ENCODE results near the gene CLIC1.

The CLIC1 gene

GRCh38 chr6:31768363-31769257 lies 32.3 kb upstream of the CLIC1 start:
- DNase-seq (ENCODE audit: low read depth in 1 of 2, low spot score in 1 of 2), result no peak

DNA sequence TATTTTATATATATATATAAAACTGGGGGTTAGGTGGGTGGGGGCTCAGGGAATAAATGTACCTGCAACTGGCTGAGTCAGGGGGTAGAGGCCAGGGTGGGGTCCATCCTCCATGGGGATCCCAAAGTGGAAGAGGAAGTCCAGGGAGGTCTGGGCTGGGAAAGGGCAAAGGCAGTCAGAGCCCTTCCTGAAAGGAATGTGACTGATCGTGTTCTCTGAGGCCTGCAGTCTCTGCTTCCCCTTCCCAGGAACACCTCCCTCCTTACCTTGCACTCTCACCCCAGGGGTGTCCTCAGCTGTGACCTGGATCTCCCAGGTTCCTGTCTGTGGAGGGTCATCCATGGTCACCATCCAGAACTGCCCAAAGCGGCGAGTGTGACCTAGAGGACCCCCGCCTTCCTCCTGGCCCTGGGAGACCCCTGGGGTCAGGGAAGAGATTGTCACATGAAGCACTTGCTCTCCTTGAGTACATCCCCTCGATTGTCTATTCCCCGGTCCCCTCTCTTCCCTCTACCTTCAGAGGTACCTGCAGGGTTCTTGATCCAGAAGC lies 30.8 kb upstream of the CLIC1 start:
- DNase-seq (ENCODE audit: low read depth in 1 of 2, low spot score in 1 of 2), result no peak

DNA sequence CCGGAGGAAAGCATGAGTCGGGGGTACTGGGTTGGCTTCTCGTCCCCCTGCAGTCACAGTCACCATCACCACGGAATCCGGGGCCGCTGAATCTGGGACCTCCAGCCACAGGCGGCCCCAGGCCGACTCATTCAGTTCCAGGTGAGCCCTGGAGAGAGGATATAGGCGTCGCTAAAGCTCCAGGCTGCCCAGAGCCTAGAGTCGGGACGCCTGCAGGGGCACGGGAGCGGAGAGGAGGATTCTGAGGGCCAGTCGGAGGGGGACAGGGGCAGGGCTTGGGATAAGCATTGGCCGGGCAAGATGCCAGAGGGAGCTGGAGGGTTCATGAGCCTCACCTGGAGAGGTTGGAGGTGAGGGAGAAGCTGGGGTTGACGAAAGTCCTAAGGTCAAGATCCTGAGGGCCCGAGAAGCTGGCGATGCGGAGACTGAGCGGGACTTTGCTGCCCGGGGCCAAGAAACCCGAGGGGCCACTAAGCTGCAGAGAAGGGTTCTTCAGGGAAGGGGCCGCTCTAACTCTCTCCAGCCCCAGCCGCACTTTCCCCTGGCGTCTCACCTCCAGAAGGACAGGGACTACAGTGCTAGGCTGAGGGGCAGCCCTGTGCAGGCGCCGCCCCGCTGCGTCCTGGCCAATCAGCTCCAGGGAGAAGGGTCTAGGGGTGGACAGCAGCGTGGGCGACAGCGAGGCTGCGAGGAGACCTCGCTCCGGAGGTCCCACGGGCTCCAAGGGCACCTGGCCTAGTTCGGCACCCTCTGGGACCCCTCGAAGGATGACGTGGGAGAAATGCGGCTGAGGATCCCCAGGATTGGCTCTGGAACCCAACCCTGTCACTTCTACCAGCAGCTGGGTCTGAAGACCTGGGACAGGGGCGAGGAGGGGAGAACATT lies 29.8 kb upstream of the CLIC1 start:
- DNase-seq (ENCODE audit: low read depth in 1 of 2, low spot score in 1 of 2), result no peak

GRCh38 chr6:31765559-31765909 lies 29.2 kb upstream of the CLIC1 start:
- no peak for DNase-seq (ENCODE audit: low read depth in 1 of 2, low spot score in 1 of 2)

DNA sequence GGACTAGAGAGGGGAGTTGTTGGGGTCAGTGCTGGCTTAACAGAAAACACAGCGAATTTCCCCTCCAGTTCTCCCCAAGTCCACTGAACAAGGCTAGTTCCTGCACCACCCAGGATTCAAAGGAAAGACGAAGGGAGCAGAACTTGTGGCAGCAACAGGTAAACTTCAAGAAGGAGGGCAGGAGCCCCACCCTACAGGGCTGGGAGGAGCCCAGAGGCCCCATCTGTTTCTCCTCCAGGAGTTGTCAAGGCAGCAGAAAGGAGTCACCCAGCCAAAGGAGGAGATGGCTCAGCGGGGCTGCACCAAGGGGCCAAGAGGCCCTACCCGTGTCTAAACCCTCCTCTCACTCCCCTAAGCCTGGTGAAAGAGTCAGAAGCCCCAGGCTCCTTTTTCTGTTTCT lies 27.9 kb upstream of the CLIC1 start:
- DNase-seq (ENCODE audit: low read depth in 1 of 2, low spot score in 1 of 2), result no peak

DNA sequence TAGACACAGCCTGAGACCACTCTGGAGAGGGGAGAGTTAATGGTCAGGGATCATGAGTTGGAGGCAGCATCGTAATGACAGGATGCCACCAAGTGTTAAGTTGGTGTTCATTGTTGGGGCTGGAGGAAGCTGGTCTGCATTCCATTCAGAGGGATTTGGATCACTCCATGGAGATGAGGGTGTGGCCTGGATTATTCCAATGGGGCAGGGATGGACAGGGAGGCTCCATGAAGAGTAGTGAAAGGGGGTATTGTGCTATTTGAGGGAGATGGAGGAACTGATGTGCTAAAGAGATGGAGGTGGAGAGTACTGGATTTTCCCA lies 27.2 kb upstream of the CLIC1 start:
- no peak for DNase-seq (ENCODE audit: low read depth in 1 of 2, low spot score in 1 of 2)

DNA sequence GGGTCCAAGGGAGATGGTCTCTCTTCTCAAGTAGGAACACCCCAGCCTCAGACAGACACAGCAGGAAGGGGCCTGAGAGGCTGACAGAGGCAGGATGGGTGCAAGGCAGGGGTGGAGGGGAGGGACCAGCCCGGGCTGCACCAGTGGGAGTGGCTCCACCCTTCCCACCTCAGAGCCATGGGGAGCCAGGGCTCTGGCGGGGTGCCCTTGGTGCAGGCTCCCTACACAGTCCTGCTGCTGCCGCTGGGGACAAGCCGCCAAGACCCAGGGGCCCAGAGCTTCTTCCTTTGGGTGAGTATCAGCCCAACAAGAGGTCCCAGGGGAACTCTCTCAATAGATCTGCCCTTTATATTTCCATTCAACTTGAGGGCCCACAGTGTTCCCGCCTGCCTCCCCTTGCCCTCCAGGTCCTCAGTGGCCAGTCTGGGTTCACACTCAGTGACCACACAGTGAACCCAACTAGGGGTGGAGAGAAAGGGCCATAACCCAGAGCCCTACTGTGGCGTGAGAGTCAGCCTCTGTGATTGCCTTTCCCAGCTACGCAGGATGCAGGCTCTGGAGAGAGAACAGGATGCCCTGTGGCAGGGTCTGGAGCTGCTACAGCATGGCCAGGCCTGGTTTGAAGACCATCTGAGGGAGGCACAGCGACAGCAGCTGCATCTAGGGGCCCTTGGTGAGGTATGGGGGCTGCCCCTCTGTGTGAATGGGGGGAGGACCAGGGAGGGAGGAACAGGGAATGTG lies 26.7 kb upstream of the CLIC1 start:
- DNase-seq (ENCODE audit: low read depth in 1 of 2, low spot score in 1 of 2), result no peak

DNA sequence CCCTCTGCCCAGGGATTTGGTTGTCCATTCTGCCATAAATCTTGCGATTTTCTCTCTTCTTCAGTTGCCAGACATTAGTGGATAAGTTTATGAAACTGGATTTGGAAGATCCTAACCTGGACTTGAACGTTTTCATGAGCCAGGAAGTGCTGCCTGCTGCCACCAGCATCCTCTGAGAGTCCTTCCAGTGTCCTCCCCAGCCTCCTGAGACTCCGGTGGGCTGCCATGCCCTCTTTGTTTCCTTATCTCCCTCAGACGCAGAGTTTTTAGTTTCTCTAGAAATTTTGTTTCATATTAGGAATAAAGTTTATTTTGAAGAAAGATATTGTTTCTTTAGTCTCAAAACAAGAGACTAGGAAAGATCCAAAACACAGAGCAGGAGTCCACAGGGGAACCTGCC lies 26.0 kb upstream of the CLIC1 start, which contains the start of gene SAPCD1:
Gene SAPCD1 (plus strand): TSS at position 301 of the 400 bp plus-strand sequence. CDS start 399 bp downstream, outside the sequence.
- no peak for DNase-seq (ENCODE audit: low read depth in 1 of 2, low spot score in 1 of 2)

DNA sequence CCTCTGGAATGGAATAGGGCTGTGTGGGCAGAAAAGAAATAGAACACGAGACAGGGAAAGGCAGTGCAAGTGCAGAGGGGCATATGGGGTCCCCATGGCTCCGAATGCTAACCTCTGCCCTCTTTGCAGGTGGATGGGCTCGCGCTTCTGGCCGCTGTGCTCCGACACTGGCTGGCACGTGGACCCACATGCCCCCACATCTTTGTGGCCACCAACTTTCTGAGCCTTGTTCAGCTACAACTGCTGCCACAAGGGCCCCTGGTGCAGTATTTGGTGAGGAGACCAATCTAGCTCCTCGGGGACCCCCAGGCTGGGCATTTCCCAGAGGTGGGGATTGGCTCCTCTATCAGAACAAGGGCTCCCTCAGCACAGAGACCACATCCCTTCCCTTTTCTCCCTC lies 25.0 kb upstream of the CLIC1 start:
- DNase-seq (ENCODE audit: low read depth in 1 of 2, low spot score in 1 of 2), result no peak

- no peak for DNase-seq (ENCODE audit: low read depth in 1 of 2, low spot score in 1 of 2)
Measured at GRCh38 chr6:31760790-31761189, 24.5 kb upstream of the CLIC1 start.

DNA sequence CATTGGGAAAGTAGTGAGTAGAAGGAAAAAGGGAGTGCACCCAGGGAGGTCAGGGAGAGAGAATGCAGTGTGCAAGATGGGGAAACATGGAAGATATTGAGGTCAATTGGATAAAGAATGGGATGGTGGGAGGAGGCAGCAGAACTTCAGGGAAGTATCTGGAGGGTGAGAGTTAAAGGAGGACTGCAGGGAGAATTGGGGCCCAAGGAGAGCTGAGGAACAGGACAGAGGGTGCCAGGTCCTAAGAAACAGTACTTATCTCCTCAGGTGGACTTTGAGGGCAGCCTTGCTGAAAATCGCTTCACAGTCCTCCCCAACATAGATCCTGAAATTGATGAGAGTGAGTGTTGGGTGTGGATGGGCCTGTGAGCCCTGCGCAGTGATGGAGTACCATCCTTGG lies 22.0 kb upstream of the CLIC1 start:
- no peak for DNase-seq (ENCODE audit: low read depth in 1 of 2, low spot score in 1 of 2)

DNA sequence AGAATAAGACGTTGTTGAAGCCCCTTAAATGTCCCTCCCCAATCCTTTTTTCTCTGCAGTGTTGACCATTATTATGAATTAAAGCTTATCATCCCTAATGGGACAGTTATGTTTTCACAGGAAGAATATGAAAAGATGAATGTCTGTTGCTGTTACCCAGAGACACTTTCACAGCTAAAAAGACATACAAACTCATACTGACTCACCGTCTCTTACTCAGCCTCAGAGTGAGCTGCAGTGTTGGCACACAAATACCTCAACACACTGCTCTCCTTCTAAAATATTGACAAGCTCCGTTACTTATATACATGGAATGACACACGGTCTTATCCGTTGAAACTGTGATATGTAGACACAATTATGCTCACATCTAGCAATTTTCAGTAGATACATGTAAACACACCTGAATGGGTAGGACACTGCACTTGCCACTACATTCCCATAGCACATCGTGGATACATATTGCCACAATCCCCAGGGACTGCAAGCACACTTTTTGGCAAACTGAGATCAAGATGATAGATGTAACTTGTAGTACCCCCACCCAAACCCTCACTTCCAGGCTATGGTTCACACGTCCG lies 16.5 kb upstream of the CLIC1 start:
- no peak for DNase-seq (ENCODE audit: low read depth in 1 of 2, low spot score in 1 of 2)

DNA sequence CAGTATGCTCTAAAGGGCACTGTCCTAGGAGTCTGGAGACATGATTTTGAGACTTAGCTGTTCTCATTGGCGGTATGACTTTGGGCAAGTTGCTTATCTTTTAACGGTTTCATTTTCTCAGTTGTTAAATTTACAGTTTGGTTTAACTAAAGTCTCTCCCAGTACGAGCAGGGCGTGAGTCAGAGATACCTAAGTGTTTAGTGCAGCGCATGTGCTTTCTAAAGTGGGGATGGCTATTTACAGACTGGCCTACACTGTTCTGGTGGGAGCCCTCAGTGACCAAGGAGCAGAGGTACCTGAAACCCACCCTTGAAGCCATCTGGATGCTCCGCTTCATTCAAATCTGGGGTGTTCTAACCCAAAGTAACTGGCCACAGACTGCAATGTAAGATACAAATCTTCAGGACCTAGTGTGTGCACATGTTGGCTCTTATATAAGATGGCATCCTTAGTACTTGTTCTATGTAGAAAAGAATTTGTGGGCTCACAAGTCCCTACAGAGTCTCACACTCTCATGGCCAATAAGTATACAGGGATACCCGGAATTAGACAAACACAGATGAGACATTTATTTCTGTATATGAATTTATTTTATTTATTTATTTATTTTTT lies 14.2 kb upstream of the CLIC1 start:
- no peak for DNase-seq (ENCODE audit: low read depth in 1 of 2, low spot score in 1 of 2)

DNA sequence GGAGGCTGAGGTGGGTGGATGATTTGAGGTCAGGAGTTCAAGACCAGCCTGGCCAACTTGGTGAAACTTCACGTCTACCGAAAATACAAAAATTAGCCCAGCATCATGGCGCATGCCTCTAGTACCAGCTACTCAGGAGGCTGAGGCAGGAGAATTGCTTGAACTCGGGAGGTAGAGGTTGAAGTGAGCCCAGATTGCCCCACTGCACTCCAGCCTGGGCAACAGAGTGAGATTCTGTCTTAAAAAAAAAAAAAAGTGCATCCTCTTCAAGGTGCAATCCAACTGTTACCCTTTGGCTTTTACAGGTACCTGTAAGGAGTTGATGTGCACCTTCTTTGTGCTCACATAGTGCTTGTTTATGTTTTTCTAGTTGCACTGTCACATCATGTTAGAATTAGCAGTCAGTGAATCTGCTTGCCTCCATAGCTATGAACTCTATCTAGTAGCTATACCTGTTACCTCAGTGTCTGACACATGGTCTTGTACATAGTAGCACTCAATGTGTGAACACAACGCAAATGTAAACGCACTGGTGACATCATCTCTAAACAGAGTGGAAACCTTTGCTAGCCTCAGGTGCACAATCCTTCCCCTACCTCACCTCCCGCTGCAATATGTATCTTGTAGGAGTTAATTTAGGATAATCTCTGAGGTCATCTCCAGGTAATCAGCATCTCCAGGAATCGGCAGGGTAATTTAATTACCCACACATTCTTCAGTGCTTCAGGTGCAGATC lies 13.1 kb upstream of the CLIC1 start:
- DNase-seq (ENCODE audit: low read depth in 1 of 2, low spot score in 1 of 2), result no peak

- DNase-seq (ENCODE audit: low read depth in 1 of 2, low spot score in 1 of 2), result no peak
Measured at GRCh38 chr6:31744422-31744821, 8.1 kb upstream of the CLIC1 start.

DNA sequence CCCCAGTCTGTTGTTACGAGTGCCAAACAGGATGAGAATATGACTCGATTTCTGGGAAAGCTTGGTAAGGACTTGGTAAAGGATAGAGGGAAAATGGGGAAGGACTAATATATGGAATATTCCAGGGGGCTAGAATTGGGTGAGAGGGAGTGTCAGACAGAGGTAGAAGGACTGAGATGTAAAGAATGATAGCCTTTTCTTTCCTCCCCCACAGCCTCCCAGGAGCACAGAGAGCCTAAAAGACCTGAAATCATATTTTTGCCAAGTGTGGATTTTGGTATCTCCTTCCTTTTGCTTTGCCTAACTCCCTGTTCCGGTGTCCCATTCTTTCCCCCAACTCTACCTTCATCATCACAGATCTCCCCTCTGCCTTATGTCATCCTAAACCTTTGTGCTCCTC lies 6.6 kb upstream of the CLIC1 start:
- DNase-seq (ENCODE audit: low read depth in 1 of 2, low spot score in 1 of 2), result no peak

GRCh38 chr6:31741815-31742214 lies 5.5 kb upstream of the CLIC1 start:
- no peak for DNase-seq (ENCODE audit: low read depth in 1 of 2, low spot score in 1 of 2)

DNA sequence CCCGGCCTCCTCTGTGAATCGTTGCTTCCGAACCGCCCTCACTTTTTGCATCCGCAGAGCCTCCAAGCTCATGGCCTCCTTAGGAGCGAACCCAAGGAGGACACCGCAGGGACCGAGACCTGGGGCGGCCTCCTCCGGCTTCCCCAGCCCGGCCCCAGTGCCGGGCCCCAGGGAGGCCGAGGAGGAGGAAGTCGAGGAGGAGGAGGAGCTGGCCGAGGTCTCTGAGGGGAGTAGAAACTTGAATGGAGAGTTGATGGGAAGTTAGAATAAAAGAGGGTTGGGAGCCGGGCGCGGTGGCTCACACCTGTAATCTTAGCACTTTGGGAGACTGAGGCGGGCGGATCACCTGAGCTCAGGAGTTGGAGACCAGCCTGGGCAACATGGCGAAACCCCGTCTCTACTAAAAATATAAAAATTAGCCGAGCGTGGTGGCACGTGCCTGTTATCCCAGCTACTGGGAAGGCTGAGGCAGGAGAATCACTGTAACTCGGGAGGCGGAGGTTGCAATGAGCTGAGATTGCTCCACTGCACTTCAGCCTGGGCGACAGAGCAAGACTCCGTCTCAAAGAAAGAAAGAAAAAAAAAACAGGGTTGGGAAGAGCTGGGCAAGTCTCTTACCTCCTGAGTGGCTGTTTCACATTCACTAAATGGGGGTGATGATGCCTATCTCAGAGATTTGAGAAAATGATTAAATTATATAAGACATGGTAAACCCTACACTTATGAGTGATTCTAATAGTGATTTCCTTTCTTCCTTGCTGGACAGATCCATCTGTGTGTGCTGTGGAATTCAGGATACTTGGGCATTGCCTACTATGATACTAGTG lies 4.3 kb upstream of the CLIC1 start:
- no peak for DNase-seq (ENCODE audit: low read depth in 1 of 2, low spot score in 1 of 2)
